CD4-positive, CD25-positive, alpha-beta regulatory T cell (primary cell): ENCODE measurements around the gene TTC6. TPM values are rescaled to one million over a fixed set of nuclear protein-coding genes. Genes with fewer than 3 reads are reported as not detected.

Experiments used
- ATAC-seq, 2 donors: fragments of 150-1000 bp; cut with Tn5 transposase; one replicate each; pipeline ENCODE4 v1.10.0; 2021; ENCODE audit warnings: low read depth in 2 of 2, moderate number of reproducible peaks in 2 of 2, moderate library complexity in 1 of 2
- DNase-seq, 3 donors: peaks; one replicate each; pipeline versions ENCODE4 v3.0.0 to v3.0.0-alpha.2; 2012 to 2022; ENCODE audit warnings: mixed read lengths in 1 of 3
- H3K27ac ChIP-seq: one replicate; pipeline ENCODE4 v1.7.0; 2013; ENCODE audit warnings: mild to moderate bottlenecking, low read length; ENCODE audit not compliant: insufficient read depth, poor library complexity, severe bottlenecking
- H3K27me3 ChIP-seq: one replicate; pipeline ENCODE4 v1.7.0; 2013; ENCODE audit warnings: low read length; ENCODE audit not compliant: control insufficient read depth, insufficient read depth
- H3K36me3 ChIP-seq: one replicate; pipeline ENCODE4 v1.7.0; 2013; ENCODE audit warnings: mild to moderate bottlenecking, low read length, moderate library complexity; ENCODE audit not compliant: control insufficient read depth, insufficient read depth
- H3K4me1 ChIP-seq: 2 replicates; pipeline ENCODE4 v1.7.0; 2013; ENCODE audit warnings: mild to moderate bottlenecking, low read length; ENCODE audit not compliant: insufficient read depth, control insufficient read depth, poor library complexity, severe bottlenecking
- H3K4me3 ChIP-seq: one replicate; pipeline ENCODE4 v1.7.0; 2013; ENCODE audit warnings: low read depth, mild to moderate bottlenecking, low read length, moderate library complexity
- H3K9me3 ChIP-seq, 2 experiments: 1 replicate in 1 of 2; 2 replicates in 1 of 2; pipeline ENCODE4 v1.7.0; 2013; ENCODE audit warnings: low read length in 2 of 2, mild to moderate bottlenecking in 1 of 2, moderate library complexity in 1 of 2; ENCODE audit not compliant: control insufficient read depth in 2 of 2
- H3K27ac Mint-ChIP-seq, 3 donors: one replicate each; pipeline ENCODE4 v1.8.0; 2020 to 2022; ENCODE audit warnings: mild to moderate bottlenecking in 3 of 3, mixed read lengths in 3 of 3, moderate library complexity in 2 of 3
- H3K27me3 Mint-ChIP-seq: one replicate; pipeline ENCODE4 v1.8.0; 2022; ENCODE audit warnings: mild to moderate bottlenecking, mixed read lengths
- H3K36me3 Mint-ChIP-seq: one replicate; pipeline ENCODE4 v1.8.0; 2020; ENCODE audit warnings: mixed read lengths
- H3K4me1 Mint-ChIP-seq, 4 donors: one replicate each; pipeline ENCODE4 v1.8.0; 2020 to 2022; ENCODE audit warnings: mixed read lengths in 4 of 4, mild to moderate bottlenecking in 1 of 4
- H3K4me3 Mint-ChIP-seq, 4 donors: one replicate each; pipeline ENCODE4 v1.8.0; 2020 to 2022; ENCODE audit warnings: mild to moderate bottlenecking in 4 of 4, mixed read lengths in 4 of 4, moderate library complexity in 3 of 4
- H3K9me3 Mint-ChIP-seq, 7 donors: one replicate each; pipeline ENCODE4 v1.8.0; 2020 to 2022; ENCODE audit warnings: mixed read lengths in 7 of 7, mild to moderate bottlenecking in 3 of 7, moderate library complexity in 2 of 7
- polyA plus RNA-seq, 4 donors: library from polyadenylated mRNA; unstranded; fragments of 300-500 nt; fragmentation: Illumina TruSeq; gene quantifications; one replicate each; pipeline ENCODE4 v1.2.3, GENCODE V29; 2021
- total RNA-seq: library from RNA; stranded (reverse); gene quantifications from one replicate; pipeline ENCODE4 v1.2.3, GENCODE V29; 2022

TTC6 gene
- total and polyA plus RNA-seq, 5 donors from 2014 or later = not detected

- H3K27ac ChIP-seq = no peak overlapping the region
- peaks cover 0 to 4% of the 10 kb centered on the region in 2 experiments for H3K9me3 ChIP-seq
- H3K36me3 Mint-ChIP-seq = no peaks in the 10 kb centered on the region
- peaks cover 63% of the 10 kb centered on the region for H3K27me3 Mint-ChIP-seq
- peaks cover 5% of the 10 kb centered on the region for H3K4me1 ChIP-seq
- H3K4me3 ChIP-seq = no peak overlapping the region
- peaks cover 0 to 20% (median under 1%) of the 10 kb centered on the region in 4 donors for H3K4me1 Mint-ChIP-seq
- no peak overlapping the region for H3K4me3 Mint-ChIP-seq
- H3K36me3 ChIP-seq = no peaks in the 10 kb centered on the region
- no peak for DNase-seq
- peaks cover 0 to 9% (median 0%) of the 10 kb centered on the region in 7 donors for H3K9me3 Mint-ChIP-seq
- H3K27me3 ChIP-seq = peaks cover 30% of the 10 kb centered on the region
- no peak overlapping the region for H3K27ac Mint-ChIP-seq
- ATAC-seq = no peak
These were observed 6.4 kb downstream of the TTC6 start for GRCh38 chr14:37601865-37602264.

DNA sequence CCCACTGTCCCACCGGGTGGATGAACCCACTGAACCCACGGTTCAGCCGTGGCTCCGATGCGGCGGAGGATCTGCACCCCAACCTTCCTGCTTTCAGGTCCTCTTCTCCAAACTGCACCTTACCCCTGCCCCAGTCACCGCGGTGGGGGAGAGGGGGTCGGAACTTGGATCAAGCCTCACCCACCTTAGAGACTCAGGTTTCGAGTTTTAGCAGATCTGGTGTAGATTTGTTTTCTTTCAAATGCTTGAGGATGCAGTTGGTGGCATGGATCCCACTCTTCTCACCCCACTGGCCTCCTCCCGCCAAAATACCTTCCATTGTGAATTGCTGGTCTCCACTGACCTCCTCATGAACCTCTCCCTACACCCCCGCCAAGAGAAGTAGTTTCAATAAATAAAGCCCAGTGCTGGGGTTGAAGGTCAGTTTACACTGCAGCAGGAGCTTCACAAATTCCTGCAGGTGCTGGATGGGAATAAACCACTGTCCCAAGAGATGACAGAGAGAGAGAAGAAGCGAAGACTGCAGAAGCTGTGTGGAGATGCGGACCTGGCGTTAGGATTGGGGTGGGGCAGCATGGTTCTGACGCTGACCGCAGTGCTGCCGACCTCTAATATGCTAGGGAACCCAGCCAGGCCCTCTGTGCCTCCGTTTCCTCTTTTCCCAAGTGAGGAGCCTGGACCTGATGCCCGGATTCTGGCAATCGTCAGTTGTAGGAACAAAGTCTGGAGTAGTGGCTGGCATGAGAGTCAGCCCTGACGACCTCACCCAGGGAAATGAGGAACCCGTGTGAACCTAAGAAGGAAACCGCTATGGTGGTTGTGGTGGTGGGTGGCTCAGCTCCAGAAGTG, 7.4 kb downstream of the TTC6 start:
- Histone ChIP-seq H3K36me3 (no peaks in the 10 kb centered on the region), H3K27ac (no peak overlapping the region), H3K27me3 (peaks cover 24% of the 10 kb centered on the region), H3K9me3 (peaks cover 0 to 4% of the 10 kb centered on the region in 2 experiments), H3K4me1 (peaks cover 5% of the 10 kb centered on the region), H3K4me3 (no peak overlapping the region)
- peaks cover 0 to 17% (median under 1%) of the 10 kb centered on the region in 4 donors for H3K4me1 Mint-ChIP-seq
- H3K36me3 Mint-ChIP-seq = no peaks in the 10 kb centered on the region
- ATAC-seq = no peak
- H3K27ac Mint-ChIP-seq = no peak overlapping the region
- H3K9me3 Mint-ChIP-seq = peaks cover 0 to 9% (median 0%) of the 10 kb centered on the region in 7 donors
- no peak for DNase-seq
- peaks cover 54% of the 10 kb centered on the region for H3K27me3 Mint-ChIP-seq
- peak overlapping the region in 1 of 4 donors; percentile 46 for H3K4me3 Mint-ChIP-seq

DNA sequence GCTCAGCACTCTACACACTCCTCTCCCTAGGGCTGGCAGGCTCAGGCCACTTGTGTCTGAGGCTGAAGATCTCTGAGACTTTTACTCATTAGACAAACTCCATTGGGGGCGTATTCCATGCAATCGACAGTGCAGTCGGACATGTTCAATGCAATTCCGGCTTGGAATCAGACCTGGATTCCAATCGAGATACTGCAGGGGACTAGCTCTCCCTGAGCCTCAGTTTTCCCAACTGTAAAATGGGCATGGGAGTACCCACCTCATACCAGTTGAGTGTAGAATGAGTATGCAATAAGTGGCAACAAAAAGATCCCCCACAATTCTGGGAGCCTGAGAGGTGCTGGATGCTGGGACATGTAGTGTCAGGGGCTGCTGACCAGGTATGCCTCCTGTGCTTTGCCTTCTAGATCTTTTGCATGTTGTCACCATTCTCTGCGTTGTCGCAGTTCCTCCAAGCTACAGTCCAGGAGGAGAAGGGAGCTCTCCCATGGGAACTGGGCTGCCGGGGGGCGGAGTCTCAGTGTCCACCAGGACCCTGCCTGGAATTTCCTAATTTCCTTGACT, 8.3 kb downstream of the TTC6 start:
- no peak overlapping the region for H3K27ac Mint-ChIP-seq
- Histone ChIP-seq H3K4me1 (peaks cover 4% of the 10 kb centered on the region), H3K27ac (no peak overlapping the region), H3K4me3 (no peak overlapping the region), H3K27me3 (peaks cover 21% of the 10 kb centered on the region), H3K36me3 (no peaks in the 10 kb centered on the region), H3K9me3 (peaks cover 0 to 3% of the 10 kb centered on the region in 2 experiments)
- H3K9me3 Mint-ChIP-seq = peaks cover 0 to 9% (median 0%) of the 10 kb centered on the region in 7 donors
- H3K36me3 Mint-ChIP-seq = no peaks in the 10 kb centered on the region
- H3K27me3 Mint-ChIP-seq = peaks cover 50% of the 10 kb centered on the region
- DNase-seq (no peak), ATAC-seq (no peak)
- peaks cover 0 to 13% (median under 1%) of the 10 kb centered on the region in 4 donors for H3K4me1 Mint-ChIP-seq
- H3K4me3 Mint-ChIP-seq = no peak overlapping the region

GRCh38 chr14:37606678-37607077, 11.2 kb downstream of the TTC6 start:
- H3K27me3 Mint-ChIP-seq = peaks cover 27% of the 10 kb centered on the region
- Histone ChIP-seq H3K9me3 (peaks cover 0 to 6% of the 10 kb centered on the region in 2 experiments), H3K27me3 (peaks cover 6% of the 10 kb centered on the region), H3K27ac (no peak overlapping the region), H3K4me1 (no peaks in the 10 kb centered on the region), H3K4me3 (no peak overlapping the region), H3K36me3 (no peaks in the 10 kb centered on the region)
- H3K4me1 Mint-ChIP-seq = no peaks in the 10 kb centered on the region
- ATAC-seq (no peak), DNase-seq (no peak)
- H3K9me3 Mint-ChIP-seq = peaks cover 0 to 9% (median 0%) of the 10 kb centered on the region in 7 donors
- H3K36me3 Mint-ChIP-seq = no peaks in the 10 kb centered on the region
- no peak overlapping the region for H3K27ac Mint-ChIP-seq
- H3K4me3 Mint-ChIP-seq = no peak overlapping the region

DNA sequence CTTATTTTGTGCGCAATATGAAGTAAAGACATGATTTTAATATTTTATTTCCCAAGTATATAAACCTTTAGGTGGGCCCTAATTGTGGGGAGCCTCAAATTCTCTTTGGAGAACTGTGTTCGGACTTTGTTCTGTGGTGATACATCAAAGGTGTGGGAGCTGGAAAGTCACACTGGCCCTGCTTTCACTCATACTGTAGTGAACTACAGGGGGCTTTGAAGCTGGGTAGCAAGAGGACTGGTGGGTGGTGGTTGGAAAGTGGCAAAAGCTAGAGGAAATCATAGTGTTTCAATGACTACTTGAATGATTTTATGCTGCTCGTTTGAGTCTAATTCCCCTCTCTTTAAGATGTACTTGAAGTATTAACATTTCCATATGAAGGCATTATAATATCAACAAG, 13.2 kb downstream of the TTC6 start:
- peaks cover 13% of the 10 kb centered on the region for H3K27me3 Mint-ChIP-seq
- no peak overlapping the region for H3K4me3 ChIP-seq
- no peaks in the 10 kb centered on the region for H3K4me1 Mint-ChIP-seq
- H3K4me3 Mint-ChIP-seq = no peak overlapping the region
- no peaks in the 10 kb centered on the region for H3K36me3 ChIP-seq
- DNase-seq = no peak
- no peak for ATAC-seq
- no peaks in the 10 kb centered on the region for H3K36me3 Mint-ChIP-seq
- no peak overlapping the region for H3K27ac Mint-ChIP-seq
- H3K9me3 ChIP-seq = peaks cover 0 to 6% of the 10 kb centered on the region in 2 experiments
- no peaks in the 10 kb centered on the region for H3K27me3 ChIP-seq
- no peaks in the 10 kb centered on the region for H3K4me1 ChIP-seq
- peaks cover 0 to 19% (median 2%) of the 10 kb centered on the region in 7 donors for H3K9me3 Mint-ChIP-seq
- no peak overlapping the region for H3K27ac ChIP-seq

GRCh38 chr14:37610945-37611523, 15.6 kb downstream of the TTC6 start:
- Mint-ChIP-seq H3K9me3 (peaks cover 0 to 30% (median 4%) of the 10 kb centered on the region in 7 donors), H3K36me3 (no peaks in the 10 kb centered on the region), H3K4me3 (no peak overlapping the region), H3K27me3 (peaks cover 5% of the 10 kb centered on the region), H3K27ac (no peak overlapping the region), H3K4me1 (no peaks in the 10 kb centered on the region)
- H3K9me3 ChIP-seq = peaks cover 10 to 17% of the 10 kb centered on the region in 2 experiments
- no peak overlapping the region for H3K27ac ChIP-seq
- no peaks in the 10 kb centered on the region for H3K27me3 ChIP-seq
- no peaks in the 10 kb centered on the region for H3K4me1 ChIP-seq
- H3K4me3 ChIP-seq = no peak overlapping the region
- ATAC-seq (no peak), DNase-seq (no peak)
- no peaks in the 10 kb centered on the region for H3K36me3 ChIP-seq

- H3K4me3 ChIP-seq = no peak overlapping the region
- no peaks in the 10 kb centered on the region for H3K36me3 Mint-ChIP-seq
- H3K4me3 Mint-ChIP-seq = no peak overlapping the region
- ATAC-seq (no peak), DNase-seq (no peak)
- H3K9me3 ChIP-seq = peaks cover 18 to 21% of the 10 kb centered on the region in 2 experiments
- peaks cover 0 to 35% (median 9%) of the 10 kb centered on the region in 7 donors for H3K9me3 Mint-ChIP-seq
- no peaks in the 10 kb centered on the region for H3K4me1 Mint-ChIP-seq
- peaks cover 9% of the 10 kb centered on the region for H3K27me3 Mint-ChIP-seq
- H3K36me3 ChIP-seq = no peaks in the 10 kb centered on the region
- no peaks in the 10 kb centered on the region for H3K4me1 ChIP-seq
- H3K27ac ChIP-seq = no peak overlapping the region
- no peak overlapping the region for H3K27ac Mint-ChIP-seq
- no peaks in the 10 kb centered on the region for H3K27me3 ChIP-seq
These were observed 20.3 kb downstream of the TTC6 start for GRCh38 chr14:37615582-37616289.
